IgD-negative memory B cell (primary cell): ENCODE measurements around the gene SOX8. TPM values are rescaled to one million over a fixed set of nuclear protein-coding genes. Genes with fewer than 3 reads are reported as not detected.

Source experiments
- H3K27ac Mint-ChIP-seq, 3 donors: one replicate each; pipeline ENCODE4 v1.8.0; 2020 to 2022; ENCODE audit warnings: mild to moderate bottlenecking in 3 of 3, mixed read lengths in 3 of 3, moderate library complexity in 1 of 3
- H3K27me3 Mint-ChIP-seq: one replicate; pipeline ENCODE4 v1.8.0; 2021; ENCODE audit warnings: mixed read lengths
- H3K36me3 Mint-ChIP-seq: one replicate; pipeline ENCODE4 v1.8.0; 2020; ENCODE audit warnings: mild to moderate bottlenecking, mixed read lengths
- H3K4me1 Mint-ChIP-seq, 3 donors: one replicate each; pipeline ENCODE4 v1.8.0; 2020 to 2022; ENCODE audit warnings: mixed read lengths in 3 of 3, mild to moderate bottlenecking in 1 of 3
- H3K4me3 Mint-ChIP-seq, 4 donors: one replicate each; pipeline ENCODE4 v1.8.0; 2020 to 2022; ENCODE audit warnings: mild to moderate bottlenecking in 4 of 4, mixed read lengths in 4 of 4, moderate library complexity in 3 of 4
- H3K9me3 Mint-ChIP-seq, 3 donors: one replicate each; pipeline ENCODE4 v1.8.0; 2020 to 2021; ENCODE audit warnings: mixed read lengths in 3 of 3, mild to moderate bottlenecking in 1 of 3
- polyA plus RNA-seq: library from polyadenylated mRNA; unstranded; fragments of 300-500 nt; fragmentation: Illumina TruSeq; gene quantifications from one replicate; pipeline ENCODE4 v1.2.3, GENCODE V29; 2021

The SOX8 gene
- polyA plus RNA-seq, 1 donor from 2014 or later: 0.48 TPM

GRCh38 chr16:1009358-1010150 is 28.0 kb downstream of the SOX8 start:
- Mint-ChIP-seq H3K36me3 (no peaks in the 10 kb centered on the region), H3K27me3 (peaks cover 15% of the 10 kb centered on the region), H3K4me1 (peaks cover 0 to 2% (median 0%) of the 10 kb centered on the region in 3 donors), H3K27ac (no peak overlapping the region), H3K9me3 (no peaks in the 10 kb centered on the region), H3K4me3 (no peak overlapping the region)

GRCh38 chr16:1010251-1010650 is 28.7 kb downstream of the SOX8 start:
- no peak overlapping the region for H3K27ac Mint-ChIP-seq
- H3K27me3 Mint-ChIP-seq: peaks cover 15% of the 10 kb centered on the region
- no peaks in the 10 kb centered on the region for H3K36me3 Mint-ChIP-seq
- H3K4me1 Mint-ChIP-seq: peaks cover 0 to 2% (median 0%) of the 10 kb centered on the region in 3 donors
- H3K9me3 Mint-ChIP-seq: no peaks in the 10 kb centered on the region
- H3K4me3 Mint-ChIP-seq: no peak overlapping the region

DNA sequence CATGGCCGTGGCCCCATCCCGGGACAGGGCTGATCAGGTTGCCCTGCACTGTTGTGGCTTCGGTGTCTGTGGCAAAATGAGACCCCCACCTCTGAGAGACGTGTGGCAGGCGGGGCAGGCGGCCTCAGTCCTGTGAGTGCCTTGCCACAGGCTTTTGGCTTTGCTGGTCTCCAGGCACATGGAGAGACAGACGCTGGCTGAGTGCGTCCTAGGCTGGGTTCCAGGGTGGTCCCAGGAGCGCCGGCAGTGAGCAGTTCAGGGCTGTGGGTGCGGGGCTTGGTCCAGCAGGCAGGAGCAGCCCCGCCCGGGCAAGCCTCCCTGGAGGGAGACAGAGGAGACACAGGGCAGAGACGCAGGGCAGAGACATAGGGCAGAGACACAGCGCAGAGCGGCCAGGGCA is 29.2 kb downstream of the SOX8 start:
- Mint-ChIP-seq H3K36me3 (no peaks in the 10 kb centered on the region), H3K27ac (peak overlapping the region in 1 of 3 donors; percentile 39), H3K4me1 (peaks cover 0 to 2% (median 0%) of the 10 kb centered on the region in 3 donors), H3K27me3 (peaks cover 15% of the 10 kb centered on the region), H3K9me3 (no peaks in the 10 kb centered on the region), H3K4me3 (no peak overlapping the region)

DNA sequence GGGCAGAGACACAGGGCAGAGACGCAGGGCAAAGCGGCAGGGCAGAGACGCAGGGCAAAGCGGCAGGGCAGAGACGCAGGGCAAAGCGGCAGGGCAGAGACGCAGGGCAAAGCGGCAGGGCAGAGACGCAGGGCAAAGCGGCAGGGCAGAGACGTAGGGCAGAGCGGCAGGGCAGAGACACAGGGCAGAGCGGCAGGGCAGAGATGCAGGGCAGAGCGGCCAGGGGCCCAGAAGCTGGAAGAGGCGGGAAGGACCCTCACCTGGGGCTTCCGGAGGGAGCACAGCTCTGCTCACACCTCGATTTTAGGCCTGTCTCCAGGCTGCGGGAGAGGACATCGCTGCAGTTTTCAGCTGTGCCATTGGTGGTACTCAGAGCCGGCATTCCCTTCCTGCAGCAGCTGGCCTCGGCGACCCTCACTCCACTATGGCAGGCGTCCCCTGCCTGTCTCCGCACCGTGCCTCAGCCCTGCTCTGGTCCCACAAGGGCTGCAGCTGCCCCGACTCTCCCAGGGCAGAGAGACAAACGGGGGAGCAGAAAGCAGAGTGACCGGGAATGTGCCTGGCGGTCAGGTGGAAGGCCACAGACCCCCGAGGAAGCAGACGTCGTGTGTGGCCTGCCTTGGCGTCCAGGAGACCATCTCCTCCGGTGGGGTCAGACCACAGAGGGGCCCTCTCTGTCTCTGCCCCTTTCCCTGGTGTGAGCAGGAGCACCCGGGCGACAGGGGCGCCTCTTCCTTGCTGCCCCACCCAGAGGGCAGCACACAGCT is 29.9 kb downstream of the SOX8 start:
- Mint-ChIP-seq H3K36me3 (no peaks in the 10 kb centered on the region), H3K4me1 (peaks cover 0 to 2% (median 0%) of the 10 kb centered on the region in 3 donors), H3K9me3 (no peaks in the 10 kb centered on the region), H3K4me3 (no peak overlapping the region), H3K27ac (peak overlapping the region in 1 of 3 donors; percentile 39), H3K27me3 (peaks cover 12% of the 10 kb centered on the region)

- no peak overlapping the region for H3K27ac Mint-ChIP-seq
- H3K36me3 Mint-ChIP-seq: no peaks in the 10 kb centered on the region
- peaks cover 12% of the 10 kb centered on the region for H3K27me3 Mint-ChIP-seq
- H3K9me3 Mint-ChIP-seq: no peaks in the 10 kb centered on the region
- H3K4me1 Mint-ChIP-seq: peaks cover 0 to 2% (median 0%) of the 10 kb centered on the region in 3 donors
- no peak overlapping the region for H3K4me3 Mint-ChIP-seq
Measured at GRCh38 chr16:1012135-1012534, 30.6 kb downstream of the SOX8 start.

DNA sequence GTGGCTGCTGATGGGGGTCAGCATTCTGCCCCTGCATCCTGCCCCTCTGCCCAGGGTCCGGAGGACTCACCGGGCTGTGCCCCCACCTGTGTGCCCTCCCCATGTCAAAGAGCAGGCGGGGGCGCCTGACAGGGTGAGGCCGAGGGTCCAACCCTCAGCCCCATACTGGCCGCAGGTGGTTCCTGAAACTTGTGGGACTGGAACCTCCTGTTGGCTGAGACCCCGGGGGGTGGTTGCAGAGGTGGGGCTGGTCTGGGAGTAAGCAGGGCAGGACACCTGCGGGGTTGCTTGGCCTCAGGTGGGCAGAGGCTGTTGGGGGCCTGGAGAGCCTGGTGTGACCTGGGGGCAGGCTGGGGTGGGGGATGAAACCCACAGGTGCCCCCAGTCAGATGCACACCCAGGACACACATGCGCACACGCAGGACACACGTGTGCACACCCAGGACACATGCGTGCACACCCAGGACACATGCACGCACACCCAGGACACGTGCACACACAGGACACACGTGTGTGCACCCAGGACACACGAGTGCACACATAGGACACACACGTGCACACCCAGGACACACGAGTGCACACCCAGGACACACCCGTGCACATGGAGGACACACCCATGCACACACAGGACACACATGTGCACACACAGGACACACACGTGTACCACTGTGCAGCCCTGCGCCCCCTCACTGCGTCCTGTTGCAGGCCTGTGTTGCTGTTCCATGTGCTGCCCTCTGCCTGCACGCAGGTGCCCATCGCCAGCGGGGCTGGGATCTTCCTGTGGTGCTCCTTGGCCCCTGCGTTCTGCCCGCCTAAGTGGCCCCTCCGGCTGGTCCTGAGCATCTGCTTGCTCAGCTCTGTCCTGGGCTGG is 31.4 kb downstream of the SOX8 start:
- Mint-ChIP-seq H3K27me3 (peaks cover 10% of the 10 kb centered on the region), H3K27ac (no peak overlapping the region), H3K4me1 (peaks cover 0 to 2% (median 0%) of the 10 kb centered on the region in 3 donors), H3K9me3 (no peaks in the 10 kb centered on the region), H3K36me3 (no peaks in the 10 kb centered on the region), H3K4me3 (no peak overlapping the region)

DNA sequence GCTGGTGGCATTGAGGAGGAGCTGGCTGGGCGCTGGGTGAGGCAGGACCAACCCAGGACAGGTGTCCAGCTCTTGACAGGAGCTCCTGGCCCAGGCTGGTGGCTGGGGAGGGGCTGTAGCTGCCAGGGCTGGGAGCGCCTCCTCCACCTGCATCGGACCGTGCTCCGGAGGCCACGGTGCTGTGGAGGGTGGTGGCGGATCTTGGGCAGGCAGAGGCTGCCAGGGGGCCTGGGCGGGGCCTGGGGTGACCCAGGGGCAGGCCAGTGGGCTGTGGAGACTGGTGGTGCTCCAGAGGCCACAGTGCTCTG is 32.0 kb downstream of the SOX8 start:
- Mint-ChIP-seq H3K27ac (no peak overlapping the region), H3K4me1 (peaks cover 0 to 2% (median 0%) of the 10 kb centered on the region in 3 donors), H3K9me3 (no peaks in the 10 kb centered on the region), H3K27me3 (peaks cover 6% of the 10 kb centered on the region), H3K4me3 (no peak overlapping the region), H3K36me3 (no peaks in the 10 kb centered on the region)

DNA sequence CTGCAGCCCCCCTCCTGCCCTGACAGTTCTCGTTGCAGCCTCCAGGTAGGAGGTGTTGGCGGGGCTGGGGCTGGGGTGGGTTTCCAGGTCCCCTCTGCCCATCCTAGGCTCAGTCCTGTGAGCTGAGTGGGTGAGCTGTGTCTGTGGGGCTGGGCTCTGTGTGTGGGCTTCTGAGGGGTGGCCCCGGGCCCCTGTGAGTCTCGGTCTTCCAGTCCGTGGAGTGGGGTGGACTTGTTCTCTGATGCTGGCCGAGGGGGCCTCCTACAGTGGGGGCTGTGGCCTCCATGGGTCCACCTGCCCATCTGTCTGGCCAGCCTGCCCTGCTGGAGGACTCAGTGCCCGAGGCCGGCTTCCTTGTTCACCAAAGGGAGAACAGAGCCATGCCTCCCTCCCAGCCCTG is 32.7 kb downstream of the SOX8 start:
- H3K4me3 Mint-ChIP-seq: no peak overlapping the region
- no peaks in the 10 kb centered on the region for H3K36me3 Mint-ChIP-seq
- peaks cover 2% of the 10 kb centered on the region for H3K27me3 Mint-ChIP-seq
- H3K9me3 Mint-ChIP-seq: no peaks in the 10 kb centered on the region
- no peaks in the 10 kb centered on the region for H3K4me1 Mint-ChIP-seq
- H3K27ac Mint-ChIP-seq: no peak overlapping the region

GRCh38 chr16:1014771-1015495 is 33.4 kb downstream of the SOX8 start:
- peak overlapping the region in 1 of 4 donors; percentile 28 for H3K4me3 Mint-ChIP-seq
- peaks cover 2% of the 10 kb centered on the region for H3K27me3 Mint-ChIP-seq
- no peaks in the 10 kb centered on the region for H3K36me3 Mint-ChIP-seq
- no peaks in the 10 kb centered on the region for H3K9me3 Mint-ChIP-seq
- H3K4me1 Mint-ChIP-seq: no peaks in the 10 kb centered on the region
- no peak overlapping the region for H3K27ac Mint-ChIP-seq

GRCh38 chr16:1018447-1019198 is 37.1 kb downstream of the SOX8 start:
- Mint-ChIP-seq H3K4me1 (no peaks in the 10 kb centered on the region), H3K27me3 (no peaks in the 10 kb centered on the region), H3K4me3 (no peak overlapping the region), H3K27ac (no peak overlapping the region), H3K36me3 (no peaks in the 10 kb centered on the region), H3K9me3 (no peaks in the 10 kb centered on the region)

DNA sequence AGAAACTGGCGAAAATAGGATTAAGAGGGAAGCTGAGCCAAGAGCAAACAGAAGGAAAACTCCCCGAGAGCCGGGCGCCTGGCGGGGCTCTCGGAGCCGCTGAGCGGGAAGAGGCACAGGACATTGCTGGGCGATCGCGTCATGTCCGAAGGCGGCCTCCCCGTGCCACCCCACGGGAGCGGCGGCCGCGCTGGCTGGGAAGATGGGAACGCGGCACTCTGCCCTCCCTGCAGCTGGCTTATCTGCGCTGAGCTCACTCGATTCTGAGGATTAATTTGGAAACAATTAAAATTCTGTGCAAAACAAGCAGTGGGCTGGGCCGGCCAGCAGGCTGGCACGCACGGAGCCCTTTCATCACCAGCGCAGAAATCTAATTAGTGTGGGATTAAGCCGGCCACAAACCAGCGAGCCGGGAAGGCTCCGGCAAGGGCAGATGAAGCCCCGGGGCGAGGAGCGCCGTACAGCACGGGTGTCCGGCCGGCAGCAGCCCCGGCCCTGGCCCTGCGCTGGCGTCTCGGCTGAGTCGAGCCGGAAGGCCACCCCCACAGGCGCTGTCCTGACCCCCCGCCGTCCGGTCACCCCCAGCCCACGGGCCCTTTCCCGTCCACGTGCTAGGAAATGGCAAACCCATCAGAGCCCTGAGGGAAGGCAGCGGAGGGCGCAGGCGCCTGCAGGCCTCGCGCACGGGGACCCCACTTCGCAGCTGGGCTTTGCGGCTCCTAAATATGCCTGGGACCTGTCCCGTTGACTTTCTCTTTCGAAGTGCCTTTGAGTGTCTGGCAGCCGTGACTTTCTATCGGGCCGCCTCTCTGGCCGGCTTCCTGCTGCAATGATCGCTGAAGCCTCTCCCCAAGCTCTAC is 37.9 kb downstream of the SOX8 start:
- H3K27me3 Mint-ChIP-seq: no peaks in the 10 kb centered on the region
- peak overlapping the region in 1 of 4 donors; percentile 23 for H3K4me3 Mint-ChIP-seq
- no peak overlapping the region for H3K27ac Mint-ChIP-seq
- no peaks in the 10 kb centered on the region for H3K4me1 Mint-ChIP-seq
- no peaks in the 10 kb centered on the region for H3K9me3 Mint-ChIP-seq
- no peaks in the 10 kb centered on the region for H3K36me3 Mint-ChIP-seq

DNA sequence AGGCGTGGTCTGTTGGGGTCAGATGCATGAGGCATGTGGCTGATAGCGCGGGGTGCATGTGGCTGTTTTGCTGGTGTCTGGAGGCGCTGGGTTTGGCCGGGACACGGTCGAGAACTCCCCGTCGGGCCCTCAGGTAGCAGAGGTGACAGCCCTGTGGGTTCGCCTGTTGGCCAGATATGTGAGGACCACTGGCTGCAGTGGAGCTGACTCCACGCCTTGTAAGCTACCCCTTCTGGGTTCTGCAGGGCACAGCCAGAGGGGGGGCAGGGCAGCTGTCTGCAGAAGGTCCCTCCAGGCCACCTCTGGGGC is 38.5 kb downstream of the SOX8 start:
- H3K36me3 Mint-ChIP-seq: no peaks in the 10 kb centered on the region
- H3K4me1 Mint-ChIP-seq: no peaks in the 10 kb centered on the region
- H3K9me3 Mint-ChIP-seq: no peaks in the 10 kb centered on the region
- no peaks in the 10 kb centered on the region for H3K27me3 Mint-ChIP-seq
- no peak overlapping the region for H3K27ac Mint-ChIP-seq
- H3K4me3 Mint-ChIP-seq: peak overlapping the region in 1 of 4 donors; percentile 23

DNA sequence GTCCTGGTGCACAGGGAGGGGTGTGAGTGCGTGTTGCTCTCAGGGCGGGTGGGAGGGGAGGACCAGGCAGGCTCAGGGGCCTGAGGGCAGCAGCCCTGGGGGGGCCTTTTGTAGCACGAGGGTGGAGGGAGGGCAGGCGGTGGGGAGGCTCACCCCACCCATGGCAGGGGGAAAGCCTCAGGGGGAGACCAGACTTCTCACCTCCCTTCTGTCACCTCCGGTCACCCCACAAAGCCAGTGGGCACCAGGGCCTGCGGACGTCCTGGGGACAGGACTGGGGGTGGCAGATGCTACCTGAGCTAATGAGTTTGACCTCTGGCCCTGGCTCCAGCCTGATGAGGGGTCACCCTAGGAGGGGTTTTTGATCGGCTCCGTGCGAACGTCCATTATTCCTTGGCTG is 39.0 kb downstream of the SOX8 start:
- H3K4me3 Mint-ChIP-seq: no peak overlapping the region
- no peaks in the 10 kb centered on the region for H3K4me1 Mint-ChIP-seq
- H3K36me3 Mint-ChIP-seq: no peaks in the 10 kb centered on the region
- H3K27me3 Mint-ChIP-seq: no peaks in the 10 kb centered on the region
- no peaks in the 10 kb centered on the region for H3K9me3 Mint-ChIP-seq
- H3K27ac Mint-ChIP-seq: no peak overlapping the region
